HL-60 (cell line): Measurements from ENCODE around the gene XPO1.

ENCODE experiments used
- CTCF ChIP-seq: IDR thresholded peaks from one replicate; pipeline ENCODE4 v1.5.1; 2011; ENCODE audit warnings: low read length, control low read depth, inconsistent platforms; ENCODE audit not compliant: insufficient read depth
- POLR2AphosphoS5 ChIP-seq: IDR thresholded peaks from 2 replicates; pipeline ENCODE4 v1.6.1; 2012; ENCODE audit warnings: low read depth
- REST ChIP-seq: IDR thresholded peaks from 2 replicates; pipeline ENCODE4 v1.6.1; 2012; ENCODE audit warnings: low read depth; ENCODE audit not compliant: insufficient replicate concordance

- TF ChIP-seq CTCF (no peak), POLR2AphosphoS5 (no peak), REST (no peak)
Measured at GRCh38 chr2:61493523-61493942, 44.6 kb downstream of the XPO1 start.
